Limb (tissue), 2 donors: ENCODE results near the gene BCOR.

Experiments used
- DNase-seq, 2 donors: peaks; one replicate each; pipeline ENCODE4 v3.0.0-alpha.2; 2016; ENCODE audit errors: extremely low spot score in 2 of 2

The BCOR gene

DNA sequence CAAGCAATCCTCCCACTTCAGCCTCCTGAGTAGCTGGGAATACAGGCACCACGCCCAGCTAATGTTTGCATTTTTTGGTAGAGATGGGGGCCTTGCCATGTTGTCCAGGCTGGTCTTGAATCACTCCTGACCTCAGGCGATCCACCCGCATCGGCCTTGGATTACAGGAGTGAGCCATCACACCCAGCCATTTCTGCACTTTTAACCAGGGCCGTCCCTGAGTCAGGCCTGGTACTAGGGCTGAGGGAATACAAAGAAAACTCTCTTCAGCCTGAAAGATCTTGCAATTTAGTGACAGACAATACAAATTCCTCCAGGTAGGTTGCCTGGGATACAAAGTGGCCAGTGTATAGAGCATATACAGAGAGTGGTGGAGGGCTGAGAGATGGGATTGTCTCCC is 65.8 kb downstream of the BCOR start:
- DNase-seq: no peak

DNA sequence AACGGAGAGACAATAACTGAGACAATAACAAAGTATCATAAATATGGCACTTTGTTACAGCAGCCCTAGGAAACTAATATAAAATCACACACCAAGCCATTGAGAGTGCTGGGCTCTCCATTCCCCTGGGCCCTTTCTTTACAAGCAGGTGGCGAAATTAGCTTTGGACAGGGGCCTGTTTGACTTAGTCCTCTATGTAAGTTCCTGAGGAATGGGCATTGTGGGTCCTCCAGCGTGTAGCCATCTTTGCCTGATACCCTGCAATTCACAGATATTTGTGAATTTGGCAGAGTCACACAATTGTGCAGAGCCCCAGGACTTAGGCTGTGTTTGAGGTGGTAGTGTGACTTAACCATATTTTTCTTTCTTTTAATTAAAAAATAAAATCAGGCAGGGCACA is 67.6 kb downstream of the BCOR start:
- no peak for DNase-seq

DNA sequence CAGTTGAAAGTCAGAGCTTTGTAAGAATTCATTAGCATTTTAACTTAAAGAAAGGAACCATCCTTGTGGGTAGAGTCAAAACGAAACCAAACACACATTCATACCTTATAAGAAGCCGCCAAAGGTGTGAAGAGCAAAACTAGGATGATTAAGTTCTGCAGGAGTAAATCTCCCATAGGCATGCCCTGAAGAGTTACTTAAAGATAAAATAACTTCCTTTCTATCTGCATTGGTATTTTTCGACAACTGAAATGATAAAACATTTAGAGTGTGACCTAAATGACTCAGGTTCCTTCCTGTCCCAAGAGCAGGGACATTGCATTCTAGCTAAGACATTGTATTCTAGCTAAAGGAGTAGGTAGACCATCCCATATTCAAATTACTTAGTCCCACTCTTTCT is 75.3 kb downstream of the BCOR start:
- DNase-seq: no peak

DNA sequence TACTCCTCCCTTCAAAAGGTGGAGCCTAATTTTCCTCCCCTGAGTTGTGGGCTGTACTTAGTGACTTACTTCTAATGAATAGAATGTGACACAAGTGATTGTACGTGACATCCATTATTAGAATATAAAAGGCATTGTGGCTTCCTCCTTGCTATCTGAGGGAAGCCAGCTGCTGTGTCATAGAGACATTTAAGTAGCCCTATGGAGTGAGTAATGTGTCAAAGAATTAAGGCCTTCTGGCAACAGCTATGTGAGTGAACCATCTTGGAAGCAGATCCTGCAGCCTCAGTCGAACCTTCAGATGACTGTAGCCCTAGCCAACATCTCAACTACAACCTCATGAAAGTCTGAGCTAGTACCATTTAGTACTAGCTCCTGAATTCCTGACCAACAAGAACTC is 76.1 kb downstream of the BCOR start:
- no peak for DNase-seq

DNA sequence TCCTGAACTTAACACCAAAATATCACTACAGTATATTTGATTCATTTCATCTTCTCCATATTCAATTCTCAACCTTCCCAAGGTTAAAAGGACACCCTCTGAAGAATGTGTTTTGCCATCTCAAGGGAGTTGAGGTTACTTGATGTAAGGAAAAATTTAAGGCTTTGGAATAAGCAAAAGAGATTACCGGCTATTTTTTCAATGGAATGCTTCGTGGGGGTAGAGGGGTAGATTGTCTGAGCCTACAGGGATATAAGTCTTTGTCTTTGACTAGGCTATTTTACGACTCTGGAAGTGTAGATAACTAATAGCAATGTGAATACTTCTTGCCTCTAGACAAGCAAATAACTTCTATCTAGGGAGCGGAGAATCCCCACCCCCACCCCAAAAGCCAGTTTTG is 78.2 kb downstream of the BCOR start:
- no peak for DNase-seq

DNA sequence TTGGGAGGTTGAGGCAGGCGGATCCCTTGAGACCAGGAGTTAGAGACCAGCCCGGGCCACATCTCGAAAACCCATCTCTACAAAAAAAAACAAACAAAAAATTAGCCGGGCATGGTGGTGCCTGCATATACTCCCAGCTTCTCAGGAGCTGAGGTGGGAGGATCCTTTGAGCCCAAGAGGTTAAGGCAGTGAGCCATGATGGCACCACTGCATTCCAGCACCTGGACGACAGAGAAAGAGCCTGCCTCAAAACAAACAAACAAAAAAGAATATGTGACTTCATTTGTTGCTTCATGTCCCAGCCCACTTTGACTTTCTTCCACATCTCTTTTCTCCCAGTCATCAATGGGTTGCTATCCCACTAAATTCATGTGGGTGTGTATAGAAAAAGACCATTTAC is 79.7 kb downstream of the BCOR start:
- DNase-seq: no peak

DNA sequence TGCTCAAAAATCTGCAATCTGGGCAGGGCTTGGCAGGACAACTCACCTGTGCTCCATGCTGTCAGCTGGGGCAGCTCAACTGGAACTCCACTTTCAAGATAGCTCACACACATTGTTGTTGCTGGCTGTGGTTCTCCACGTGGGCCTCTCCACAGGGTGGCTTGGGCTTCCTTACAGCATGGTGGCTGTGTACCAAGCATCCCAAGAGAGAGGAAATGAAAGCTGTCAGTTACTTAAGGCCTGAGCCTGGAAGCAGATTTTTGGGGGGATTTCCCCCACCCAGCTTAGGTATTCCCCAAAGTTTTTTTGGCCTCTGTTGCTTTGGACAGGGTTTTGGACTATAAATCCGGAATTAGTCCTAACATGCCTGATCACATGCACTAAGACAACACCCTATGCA is 81.0 kb downstream of the BCOR start:
- no peak for DNase-seq

DNA sequence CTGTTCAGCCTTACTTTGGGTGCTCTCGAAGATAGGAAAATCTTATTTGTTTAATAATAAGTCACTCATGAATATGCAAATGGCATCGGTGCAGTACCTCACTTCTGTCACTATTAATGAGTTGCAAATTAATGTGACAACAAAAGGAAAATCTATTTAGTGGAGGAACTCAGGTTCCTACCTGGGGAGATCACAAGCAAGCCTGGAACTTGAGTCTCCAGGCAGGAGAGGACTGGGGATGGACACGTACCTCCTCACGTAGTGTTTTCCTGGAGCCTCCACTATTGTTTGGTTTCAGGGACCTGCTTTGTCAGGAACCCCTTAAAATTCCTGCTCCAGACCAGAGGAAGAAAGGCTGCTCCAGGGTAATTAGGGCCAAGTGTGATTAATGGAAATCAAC is 82.1 kb downstream of the BCOR start:
- DNase-seq: no peak

DNA sequence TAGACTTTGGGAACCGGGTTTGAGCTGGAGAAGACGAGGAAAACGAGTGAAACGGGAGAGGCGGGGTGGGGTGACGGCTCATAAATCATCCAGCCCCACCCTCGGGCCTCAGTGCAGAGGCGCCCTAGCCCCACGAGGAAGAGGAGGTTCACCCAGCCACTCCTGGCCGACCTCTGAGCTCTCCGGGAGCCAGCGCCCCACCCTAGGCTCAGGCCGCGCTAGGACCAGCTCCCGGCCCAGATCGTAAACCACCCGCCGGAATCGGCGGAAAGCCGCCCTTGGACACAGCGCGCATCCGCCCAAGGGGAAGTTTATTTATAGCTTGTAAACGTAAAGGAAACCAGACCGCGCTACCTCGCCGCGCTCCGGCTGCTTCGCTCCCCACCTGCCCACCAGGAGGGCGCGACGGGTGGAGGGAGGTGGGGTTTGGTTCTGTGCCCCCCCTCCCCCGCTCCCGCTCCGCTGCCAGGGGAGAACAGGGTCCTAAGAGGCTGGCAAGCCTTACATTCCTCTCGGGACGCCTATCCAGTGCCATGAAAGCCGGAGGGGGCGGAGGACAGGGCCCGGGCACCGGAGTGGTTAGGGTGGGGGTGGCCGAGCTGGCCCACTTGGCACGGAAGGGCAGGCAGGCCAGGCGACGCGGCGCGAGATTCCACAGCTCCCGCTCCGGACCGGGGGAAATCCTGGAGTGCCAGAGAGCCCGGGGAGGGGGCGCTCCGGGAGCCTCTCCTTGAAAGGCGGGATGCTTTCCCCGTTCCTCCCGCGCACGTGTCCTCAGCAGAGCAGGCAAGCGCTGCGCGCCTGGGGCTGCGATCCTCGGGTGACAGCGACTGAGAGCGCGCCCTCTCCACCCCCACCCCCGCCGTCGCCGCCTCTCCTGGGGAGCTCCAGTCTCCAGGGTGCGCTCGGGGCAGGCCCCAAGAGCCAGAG is 84.2 kb downstream of the BCOR start:
- DNase-seq: peak in 1 of 2 donors; percentile 75

DNA sequence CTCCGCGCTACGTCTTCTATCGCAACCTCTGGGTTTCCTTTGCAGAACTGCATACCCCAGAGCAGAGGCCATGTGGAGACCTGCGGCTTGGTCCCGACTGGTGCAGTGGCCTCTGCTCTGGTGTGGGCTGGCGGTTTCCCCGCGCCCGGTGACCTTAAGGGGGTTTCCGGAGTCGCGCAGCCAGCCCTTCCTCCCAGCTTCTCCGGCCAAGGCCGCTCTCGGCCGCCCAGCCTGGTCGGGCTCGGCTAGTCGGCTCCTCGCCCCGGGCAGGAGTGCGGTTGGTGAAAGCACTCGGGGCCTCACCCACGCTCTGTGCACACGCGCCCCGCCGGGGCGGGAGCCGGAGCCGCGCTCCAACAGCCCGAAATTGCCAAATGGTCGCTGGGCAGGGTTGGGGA is 84.9 kb downstream of the BCOR start:
- no peak for DNase-seq

DNA sequence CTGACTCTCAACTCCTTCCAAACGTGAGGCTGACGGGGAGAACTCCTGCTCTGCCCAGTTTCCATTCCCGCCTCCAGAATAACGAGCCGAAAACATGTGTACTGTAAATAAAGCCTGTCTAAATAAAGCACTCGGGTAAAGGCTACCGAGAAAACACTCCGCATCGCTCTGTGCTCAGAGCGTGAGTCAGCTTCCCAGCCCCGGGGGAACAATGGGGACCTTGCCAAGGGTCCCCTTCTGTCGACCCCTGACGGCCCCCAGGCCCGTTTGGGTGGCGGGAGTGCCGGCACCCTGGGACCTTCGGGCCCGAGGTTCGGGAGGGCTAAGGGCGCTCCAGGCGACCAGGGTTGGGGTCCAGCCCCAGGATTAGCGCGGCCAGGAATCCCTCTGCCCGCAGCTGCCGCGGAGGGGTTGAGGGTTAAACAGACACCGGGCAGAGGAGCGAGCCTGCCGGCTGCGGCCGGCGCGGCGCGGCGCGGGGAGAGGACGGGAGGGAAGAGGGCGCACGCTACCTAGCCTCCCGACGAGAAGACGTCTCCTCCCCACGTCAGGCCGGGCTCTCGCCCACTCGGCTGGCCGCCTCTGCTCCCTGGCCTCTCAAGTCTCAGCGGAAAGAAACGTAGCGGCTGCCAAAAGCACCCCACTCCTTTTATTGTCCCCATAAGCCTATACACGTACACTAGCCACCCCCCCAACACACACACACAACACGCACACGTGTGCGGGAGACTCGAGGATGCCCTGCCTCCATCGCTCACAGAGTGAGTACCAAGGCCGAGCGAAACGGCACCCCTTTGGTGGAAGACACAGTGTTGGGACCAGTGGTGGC is 85.5 kb downstream of the BCOR start:
- DNase-seq: peak in 1 of 2 donors; percentile 43

DNA sequence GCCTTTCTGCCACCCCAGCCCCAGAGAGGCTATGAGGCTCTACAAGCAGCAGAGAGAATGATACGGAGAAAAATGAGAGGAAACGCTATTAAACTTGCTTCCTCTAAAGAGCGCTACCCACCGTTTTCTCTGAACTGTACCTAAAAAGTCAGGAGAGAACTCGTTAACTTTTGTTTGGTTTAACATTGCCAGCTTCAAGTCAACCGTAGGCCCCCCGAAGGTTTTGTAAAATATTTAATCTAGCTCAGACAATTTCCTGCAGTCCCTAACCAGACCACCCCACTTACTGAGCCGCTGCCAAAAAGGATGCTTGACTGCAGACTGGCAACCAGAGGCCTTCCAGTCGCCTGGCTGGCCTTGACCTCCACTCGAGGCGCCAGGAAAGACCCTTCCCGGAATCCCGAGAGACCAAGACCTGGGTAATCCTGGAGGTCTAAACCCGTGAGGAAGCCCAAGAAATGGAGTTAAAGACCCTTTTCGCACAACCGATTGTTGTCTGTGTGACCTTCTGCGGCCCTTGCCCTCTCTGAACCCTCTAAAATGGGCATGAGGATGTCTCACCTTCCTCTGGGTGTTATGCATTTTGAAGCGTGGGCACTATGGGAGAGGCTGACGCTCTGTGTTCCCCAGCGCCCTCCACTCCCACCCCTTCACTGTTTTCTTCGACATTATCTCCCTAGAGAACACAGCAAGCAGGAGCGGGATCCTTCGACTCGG is 86.3 kb downstream of the BCOR start:
- no peak for DNase-seq

DNA sequence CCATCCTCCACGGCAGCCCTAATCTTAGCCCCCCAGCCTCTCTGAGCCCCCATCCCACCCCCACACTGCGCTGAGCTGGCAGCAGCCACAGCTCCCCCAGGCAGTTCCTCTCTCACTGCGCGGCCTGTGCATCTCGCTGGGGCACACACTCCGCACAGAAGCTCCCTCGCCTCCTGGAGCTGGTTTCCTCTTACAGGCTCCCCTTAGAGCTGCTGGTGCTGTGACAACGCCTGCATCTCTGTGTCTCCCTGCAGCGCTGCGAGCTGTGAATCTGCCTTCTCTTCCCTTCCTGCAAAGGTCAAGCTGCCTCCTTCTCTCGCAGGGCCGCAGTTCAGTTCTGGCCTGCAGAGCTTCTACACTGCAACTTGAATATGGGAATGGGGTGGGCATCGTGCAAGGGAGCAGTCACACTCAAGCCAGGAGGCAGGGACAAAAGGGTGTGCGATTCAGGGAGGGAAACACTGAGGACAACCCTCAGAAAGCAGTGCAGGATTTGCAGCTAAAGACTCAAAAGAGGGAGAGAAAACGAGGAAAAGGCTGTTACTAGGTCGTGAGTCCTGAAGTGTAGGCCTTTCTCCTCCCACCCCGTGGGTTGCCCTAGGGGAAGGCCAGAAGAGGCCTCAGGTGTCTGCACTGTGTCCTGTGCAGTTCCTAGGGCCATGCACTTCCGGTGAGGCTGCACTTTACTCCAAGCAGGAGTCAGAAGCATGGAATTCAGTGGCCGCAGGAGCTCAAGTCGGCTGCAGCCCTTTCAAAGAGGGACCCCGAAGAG is 87.0 kb downstream of the BCOR start:
- DNase-seq: peak in 1 of 2 donors; percentile 38

DNA sequence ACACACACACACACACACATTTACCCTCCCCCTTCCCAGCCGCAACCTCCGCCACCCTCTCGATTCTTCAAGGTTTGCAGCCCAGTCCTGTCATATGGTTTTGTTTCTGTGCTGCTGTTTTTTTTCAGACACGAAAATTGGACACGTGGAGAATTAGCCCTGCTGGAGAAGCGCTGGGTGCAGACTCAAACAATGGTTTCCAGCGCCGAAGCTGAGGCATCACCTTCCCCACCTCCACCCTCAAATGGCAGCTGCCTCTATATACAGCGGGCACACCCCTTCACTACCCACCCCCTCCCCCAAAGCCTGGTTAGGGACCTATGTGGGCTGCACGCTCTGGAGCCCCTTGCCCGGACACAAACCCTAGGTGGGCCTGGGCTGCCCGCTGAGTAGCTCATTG is 87.9 kb downstream of the BCOR start:
- DNase-seq: no peak

DNA sequence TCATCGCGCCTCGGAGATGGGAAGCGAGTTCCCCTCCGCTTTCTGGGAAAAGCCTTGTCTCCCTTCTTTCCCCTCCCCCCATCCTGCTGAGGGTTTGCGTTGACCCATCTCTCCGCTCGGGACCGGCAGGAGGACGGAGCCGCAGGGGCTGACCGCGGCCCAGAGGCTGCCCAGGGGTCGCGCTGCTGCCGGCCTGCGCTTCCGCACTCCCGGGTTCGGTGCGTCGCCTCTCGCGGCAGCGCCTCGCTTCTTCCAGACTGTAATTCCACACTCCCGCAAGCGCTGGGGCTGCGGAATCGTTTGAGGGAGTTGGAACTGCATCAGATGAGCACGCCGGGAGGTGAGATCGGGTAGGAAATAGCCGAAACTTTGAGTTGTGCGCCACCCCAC is 88.3 kb downstream of the BCOR start:
- peak in 1 of 2 donors; percentile 62 for DNase-seq

DNA sequence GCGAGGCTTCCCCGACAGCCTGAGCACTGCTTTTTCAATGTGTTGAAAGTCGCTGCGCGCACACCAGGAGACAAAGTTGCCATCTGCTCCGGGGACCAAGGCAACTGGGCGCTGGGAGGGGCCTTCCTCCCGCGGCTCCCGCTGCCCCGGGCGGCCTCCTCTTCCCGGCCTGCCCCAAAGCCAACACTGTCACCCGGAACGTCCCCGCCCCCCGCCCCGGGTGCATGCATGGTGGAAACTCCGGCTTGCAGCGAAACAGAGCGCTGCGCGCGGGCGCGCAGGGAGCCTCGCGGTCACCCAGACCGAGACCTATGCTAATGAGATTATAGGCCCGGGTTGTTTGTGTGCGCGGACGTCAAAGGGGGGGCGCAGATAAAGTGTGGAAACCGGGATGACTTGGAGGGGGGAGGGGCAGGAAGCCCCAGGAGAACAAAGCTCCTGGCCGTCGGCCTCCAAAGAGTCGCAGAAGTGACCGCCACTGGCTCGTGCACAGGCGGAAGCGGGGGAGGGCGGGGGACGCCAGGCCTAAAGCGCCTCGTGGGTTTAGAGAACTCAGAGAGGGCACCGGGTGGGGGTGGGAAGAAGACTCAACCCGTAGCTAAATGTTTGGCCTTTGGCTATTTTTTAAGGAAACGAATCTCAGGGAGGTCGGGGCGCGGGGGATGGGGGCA is 88.8 kb downstream of the BCOR start:
- DNase-seq: peak in 1 of 2 donors; percentile 63

DNA sequence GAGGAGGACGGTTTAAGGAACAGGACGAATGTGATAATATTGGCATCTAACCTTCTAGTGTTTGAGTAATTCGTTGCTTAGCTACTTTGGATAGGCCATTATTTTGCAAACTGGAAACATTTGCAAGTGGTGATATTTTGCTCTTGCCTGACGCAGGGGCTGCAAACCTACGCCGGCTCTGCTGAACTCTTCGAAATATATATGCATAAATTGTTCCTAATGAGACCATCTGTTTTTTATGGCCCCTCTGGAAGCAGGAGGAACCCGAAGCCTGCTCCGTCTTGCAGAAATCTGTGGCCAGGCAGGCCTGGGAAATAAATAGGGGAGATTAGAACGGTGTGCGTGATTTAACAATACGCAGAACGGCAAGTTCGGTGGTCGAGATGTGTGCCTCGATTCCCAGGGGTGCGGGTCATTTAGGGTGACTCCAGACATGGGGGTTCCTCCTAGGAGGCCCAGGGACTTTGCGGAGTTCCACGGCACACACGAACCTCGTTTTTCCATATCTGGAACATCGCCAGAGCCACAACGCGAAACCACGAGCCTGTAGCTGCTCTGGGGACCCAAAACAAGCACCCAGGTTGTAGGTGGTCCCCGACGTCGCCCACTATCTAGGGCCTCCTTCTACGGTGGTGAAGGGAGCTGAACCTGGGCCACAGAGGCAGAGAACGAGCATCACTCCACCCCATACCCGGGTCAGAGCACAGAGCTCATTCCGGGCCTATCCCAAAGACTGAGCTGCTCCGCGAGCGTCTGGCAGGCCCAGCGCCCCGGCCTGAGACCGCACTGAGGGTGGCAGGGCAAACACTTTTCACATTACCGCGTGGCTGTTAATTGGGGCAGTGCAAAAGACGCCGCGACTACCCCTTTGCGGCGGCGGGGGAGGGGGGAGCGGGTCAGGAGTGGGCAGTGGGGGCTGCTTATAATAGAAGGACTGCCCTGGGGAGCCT is 89.7 kb downstream of the BCOR start:
- DNase-seq: peak in 1 of 2 donors; percentile 60

DNA sequence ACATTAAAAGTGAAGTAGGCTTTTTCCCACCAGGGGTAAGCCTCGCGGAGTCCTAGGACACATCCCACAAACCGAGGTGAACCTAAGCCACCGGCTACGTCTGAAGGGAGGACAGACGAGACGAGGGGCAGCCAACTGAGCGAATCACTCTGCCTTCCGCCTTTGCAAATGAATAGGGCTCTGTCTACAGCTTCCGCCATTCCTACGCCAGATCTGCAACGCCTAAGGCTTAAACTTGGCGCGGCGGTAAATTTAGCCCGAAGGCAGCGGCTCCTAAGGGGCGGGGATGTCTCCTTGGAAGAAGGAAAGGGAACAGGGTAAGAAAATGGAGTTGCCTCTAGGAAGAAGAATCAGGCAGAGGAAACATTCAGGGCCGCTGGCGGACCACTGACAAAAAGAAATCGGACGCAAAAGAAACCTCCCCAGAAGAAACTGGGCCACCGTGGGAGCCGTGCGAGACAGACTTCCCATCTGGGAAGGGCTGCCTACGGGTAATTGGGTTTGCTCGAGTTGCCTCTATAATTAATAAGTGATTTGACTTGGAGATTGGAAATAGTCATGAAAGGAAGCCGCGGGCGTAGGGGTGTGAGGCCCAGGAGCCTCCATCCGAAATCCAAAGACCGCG is 90.5 kb downstream of the BCOR start:
- peak in 1 of 2 donors; percentile 57 for DNase-seq
